ENCODE results near the gene NOVA2. TPM values are rescaled to one million over a fixed set of nuclear protein-coding genes. Genes with fewer than 3 reads are reported as not detected.
A peak's percentile ranks its signal among the peaks of the same experiment; 100 is the strongest.

Gene NOVA2
- polyA plus RNA-seq, 12 donors, result 2.8 to 4.8 (median 3.7) TPM; not detected in 1

GRCh38 chr19:46006411-46006810 lies 32.7 kb upstream of the NOVA2 start:
- DNase-seq, result no peak

DNA sequence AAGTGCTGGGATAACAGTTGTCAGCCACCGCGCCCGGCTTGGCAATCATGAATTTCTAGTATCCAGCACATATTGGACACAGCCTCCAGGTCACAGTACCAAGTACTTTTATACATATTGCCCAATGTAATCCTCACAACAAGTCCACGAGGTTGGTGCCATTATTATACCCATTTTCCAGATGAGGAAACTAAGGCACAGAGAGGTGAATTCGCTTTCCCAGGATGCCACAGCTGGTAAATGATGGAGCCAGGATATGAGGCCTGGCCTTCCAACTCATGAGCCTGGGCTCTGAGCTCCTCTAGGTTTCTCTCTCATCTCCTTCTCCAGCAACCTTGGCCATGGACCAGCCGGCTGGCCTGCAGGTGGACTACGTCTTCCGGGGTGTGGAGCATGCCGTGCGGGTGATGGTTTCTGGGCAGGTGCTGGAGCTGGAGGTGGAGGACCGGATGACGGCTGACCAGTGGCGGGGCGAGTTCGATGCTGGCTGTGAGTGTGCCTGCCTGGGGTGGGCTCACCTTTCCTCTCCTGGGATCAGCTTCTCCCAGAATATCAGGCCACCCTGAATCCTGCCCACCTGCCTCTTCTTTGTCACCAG lies 29.1 kb upstream of the NOVA2 start:
- DNase-seq, result no peak

DNA sequence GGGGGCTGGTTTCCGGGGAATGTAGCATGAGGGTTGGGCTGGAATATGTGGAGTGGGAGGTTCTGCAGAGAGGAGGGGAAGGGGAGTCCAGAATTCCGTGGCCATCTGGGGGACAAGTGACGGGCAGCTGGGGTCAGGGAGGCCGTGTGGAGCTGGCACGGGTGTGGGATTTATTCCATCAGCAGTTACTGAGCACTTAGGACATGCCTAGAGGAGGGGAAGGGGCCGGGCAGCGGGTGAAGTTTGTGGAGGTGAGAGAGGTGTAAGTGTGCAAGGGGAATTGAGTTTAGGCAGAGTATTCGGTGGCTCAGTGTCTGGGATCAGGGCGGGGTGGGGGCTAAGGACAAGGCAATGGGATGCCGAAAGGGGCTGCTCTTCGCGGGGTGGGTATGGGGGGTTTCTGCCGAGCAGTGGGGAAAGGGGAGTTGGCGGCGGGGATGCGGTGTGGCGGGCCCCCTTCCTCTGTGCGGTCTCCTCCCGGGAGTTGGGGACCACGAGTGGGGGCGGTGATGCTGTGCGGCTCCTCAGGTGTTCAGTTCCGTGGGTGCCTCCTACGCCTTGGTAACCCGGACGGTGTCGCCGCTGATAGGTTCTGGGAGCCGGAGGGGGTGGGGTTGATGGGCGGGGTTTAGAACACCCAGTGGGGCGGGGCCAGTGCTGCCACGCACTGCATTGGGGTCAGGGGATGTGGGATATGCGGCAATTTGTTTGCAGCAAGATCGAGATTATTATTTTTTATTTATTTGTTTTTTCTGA lies 27.0 kb upstream of the NOVA2 start:
- no peak for DNase-seq

DNA sequence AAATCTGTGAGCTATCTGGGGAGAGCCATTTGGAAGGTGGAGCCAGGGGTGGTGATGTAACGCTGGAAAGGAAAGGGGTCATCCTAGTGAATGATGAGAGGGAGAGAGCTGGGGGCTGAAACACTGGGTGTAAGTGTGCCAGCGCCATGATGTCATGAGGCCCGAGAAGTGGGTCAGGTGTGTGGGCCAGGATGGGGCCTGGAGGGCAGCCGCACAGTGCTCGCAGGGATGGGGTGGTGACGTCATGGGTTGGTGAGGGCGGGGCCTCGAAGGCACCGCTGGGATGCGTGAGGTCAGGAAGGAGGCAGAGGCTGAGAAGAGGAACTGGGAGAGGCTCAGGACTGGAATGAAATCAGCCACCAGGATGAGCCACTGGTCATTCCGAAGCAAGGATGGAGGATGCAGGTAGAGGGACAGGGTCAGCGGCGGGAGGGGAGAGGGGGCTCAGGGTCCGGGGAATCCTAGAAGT lies 26.0 kb upstream of the NOVA2 start:
- DNase-seq, result no peak

GRCh38 chr19:45998834-45999233 lies 25.2 kb upstream of the NOVA2 start:
- DNase-seq, result no peak

GRCh38 chr19:45996933-45997332 lies 23.3 kb upstream of the NOVA2 start:
- no peak for DNase-seq

GRCh38 chr19:45995715-45996385 lies 22.2 kb upstream of the NOVA2 start:
- DNase-seq, result no peak

DNA sequence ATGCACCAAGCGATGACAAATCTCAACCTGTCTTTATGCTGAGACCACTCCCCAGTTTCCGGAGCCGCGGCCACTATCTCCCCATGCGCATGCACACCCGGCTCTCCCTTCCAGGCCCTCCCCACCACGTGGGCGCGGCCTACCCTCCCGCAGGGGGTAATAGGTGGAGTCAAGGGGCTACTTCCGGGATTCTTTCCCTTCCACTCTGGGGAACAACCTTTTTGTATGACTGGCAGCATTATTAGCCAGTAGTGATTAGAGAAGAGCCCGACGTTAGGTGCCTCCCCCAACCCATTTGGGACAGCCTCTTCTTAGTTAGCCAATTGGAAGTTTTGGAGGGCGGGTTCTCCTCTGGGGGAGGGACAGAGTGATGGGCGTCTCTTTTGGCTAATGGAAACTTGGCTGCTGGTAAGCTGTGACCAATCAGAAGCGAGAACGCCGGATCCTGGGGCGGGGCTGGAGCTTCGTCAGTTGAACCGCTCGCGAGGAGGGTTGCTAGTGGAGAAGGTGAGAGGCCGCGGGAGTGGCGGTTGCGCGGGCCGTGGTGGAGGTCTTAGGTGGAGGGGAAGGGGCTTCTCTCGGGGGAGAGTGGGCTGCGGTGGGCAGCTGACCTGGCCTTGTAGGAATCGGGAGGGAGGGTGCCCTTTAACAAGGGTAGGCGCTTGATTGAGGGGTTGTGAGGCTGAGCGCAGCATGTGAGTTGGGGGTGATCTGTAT lies 21.5 kb upstream of the NOVA2 start, which contains the start of gene CCDC61:
Gene CCDC61 (plus strand): TSS at position 470 of the 717 bp plus-strand sequence. CDS start 7,552 bp downstream, outside the sequence.
- DNase-seq, result peak; percentile 99

GRCh38 chr19:45994456-45994997 lies 20.9 kb upstream of the NOVA2 start:
- no peak for DNase-seq

GRCh38 chr19:45990113-45990728 lies 16.6 kb upstream of the NOVA2 start:
- DNase-seq, result no peak

DNA sequence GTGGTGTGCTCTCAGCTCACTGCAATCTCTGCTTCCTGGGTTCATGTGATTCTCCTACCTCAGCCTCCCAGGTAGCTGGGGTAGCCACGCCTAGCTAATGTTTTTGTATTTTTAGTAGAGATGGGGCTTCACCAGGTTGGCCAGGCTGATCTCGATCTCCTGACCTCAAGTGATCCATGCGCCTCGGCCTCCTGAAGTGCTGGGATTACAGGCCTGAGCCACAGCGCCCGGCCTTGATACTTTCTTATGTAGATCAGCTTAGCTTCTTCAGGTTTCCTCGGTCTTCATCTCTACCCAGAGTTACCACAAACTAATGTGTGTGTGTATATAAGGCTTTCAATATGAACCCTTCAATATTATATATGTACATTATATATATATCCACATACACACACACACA lies 11.7 kb upstream of the NOVA2 start:
- no peak for DNase-seq

DNA sequence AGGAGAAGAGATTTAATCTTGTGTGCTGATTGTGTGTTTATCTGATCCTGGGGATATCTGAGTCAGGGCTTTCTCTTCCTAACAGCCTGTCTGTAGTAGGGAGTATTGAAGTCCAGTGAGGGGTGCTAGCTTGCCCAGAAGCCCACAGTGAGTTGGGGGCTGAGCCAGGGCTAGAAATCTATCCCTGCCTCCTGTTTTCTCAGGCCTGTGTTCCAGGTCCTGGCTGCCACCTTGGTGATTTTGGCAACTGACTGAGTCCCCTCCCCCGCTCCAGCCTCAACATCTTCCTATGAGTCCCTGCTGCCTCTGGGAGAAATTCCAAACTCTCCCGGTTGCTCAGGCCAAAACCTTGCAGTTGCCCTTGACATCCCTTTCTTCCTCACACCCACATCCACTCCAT lies 7.7 kb upstream of the NOVA2 start:
- no peak for DNase-seq

- DNase-seq, result no peak
Observed at GRCh38 chr19:45978156-45978555, 4.5 kb upstream of the NOVA2 start.

GRCh38 chr19:45976178-45976577 lies 2.5 kb upstream of the NOVA2 start:
- DNase-seq, result no peak

- no peak for DNase-seq
Observed at GRCh38 chr19:45975306-45976070, 1.8 kb upstream of the NOVA2 start.

- no peak for DNase-seq
Observed at GRCh38 chr19:45972947-45973540, 621 bp downstream of the NOVA2 start.

DNA sequence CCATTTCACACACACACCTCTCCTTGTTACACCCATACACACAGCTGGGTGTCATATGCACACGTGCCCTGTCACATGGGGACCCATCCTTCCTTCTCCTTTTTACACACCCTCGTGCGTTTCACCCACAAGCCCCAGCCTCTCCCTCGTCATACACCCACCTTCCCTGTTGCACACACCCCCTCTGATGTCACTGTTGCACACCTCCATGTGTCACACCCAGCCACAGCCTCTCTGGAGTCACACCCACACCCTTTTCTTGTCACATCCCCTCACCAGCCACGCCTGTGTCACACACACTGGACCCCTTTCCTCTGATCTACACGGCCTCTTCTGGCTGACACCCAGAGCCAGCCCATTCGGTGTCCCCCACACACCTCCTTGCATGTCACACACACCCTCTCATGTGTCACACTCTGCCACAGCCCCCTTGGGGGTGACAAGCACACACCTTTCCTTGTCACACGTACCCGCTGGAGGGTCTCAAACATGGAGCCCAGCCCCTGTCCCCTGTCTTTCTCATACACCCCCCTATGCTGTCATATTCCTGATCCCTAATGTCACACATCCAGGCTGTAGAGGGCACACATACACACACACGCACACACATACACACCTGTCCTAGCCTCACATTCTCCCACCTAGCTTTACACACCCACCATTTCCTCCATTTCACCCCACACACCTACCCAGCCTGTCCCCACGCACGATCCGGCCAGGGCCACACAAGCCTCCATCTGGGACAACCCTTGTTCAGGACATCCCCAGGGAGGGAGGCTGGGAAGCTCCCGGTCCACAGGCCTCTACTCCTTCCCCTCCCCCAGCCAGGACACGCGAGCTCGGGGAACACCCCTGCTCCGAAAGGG lies 1.4 kb downstream of the NOVA2 start:
- DNase-seq, result no peak

DNA sequence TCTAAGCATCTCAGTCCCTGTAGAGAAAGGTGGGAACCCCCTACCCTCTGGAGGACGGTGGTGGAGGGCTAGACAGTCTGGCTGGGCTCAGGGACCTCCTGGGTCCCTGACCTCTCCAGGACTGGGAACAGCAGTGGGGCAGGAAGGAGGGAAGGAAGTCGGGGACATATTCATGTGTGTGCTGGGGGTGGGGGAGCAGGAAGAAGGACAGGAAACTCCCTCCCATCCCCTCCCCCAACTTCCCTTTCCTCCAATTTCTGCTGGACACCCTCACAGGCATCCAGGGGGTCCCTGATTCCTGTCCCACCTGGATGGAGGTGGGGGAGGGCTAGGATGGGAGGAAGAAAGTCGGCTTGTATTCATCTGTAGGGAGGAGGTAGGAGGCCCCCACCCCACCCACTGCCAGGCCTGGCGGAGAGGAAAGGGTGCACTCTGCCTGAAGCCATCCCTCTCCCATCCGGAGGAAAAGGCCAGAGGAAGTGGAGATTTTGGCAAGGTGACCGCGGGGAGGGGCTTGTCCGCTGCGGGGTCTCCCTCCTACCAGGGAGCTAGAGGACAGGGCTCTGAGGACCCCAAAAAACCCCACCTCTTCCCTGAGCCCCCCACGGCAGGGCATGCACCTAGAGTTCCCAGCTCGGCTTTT lies 2.3 kb downstream of the NOVA2 start:
- no peak for DNase-seq

DNA sequence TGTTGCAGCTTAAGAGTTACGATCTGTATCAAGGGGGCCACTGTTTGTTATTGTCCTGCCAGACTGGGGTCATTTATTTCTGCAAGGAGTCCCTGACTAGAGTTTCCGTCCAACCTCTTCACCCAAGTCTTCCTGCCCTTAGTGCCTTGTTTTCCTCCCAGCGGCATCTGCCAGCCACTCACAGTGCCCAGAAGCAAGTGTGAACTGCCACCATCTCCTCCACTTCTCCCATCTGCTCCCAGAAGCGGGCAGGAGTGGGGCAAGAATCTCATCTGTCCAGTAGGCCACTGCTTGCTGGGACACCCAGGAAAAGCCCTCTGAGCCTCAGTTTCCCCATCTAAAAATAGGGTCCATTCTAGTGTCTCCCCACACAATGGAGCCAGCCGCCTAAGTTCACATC lies 4.0 kb downstream of the NOVA2 start:
- DNase-seq, result no peak

Data from muscle of arm (tissue), 12 donors.